WTC11 (cell line): ENCODE results near the gene KRTAP10-3.

Experiments
- CREB1 ChIP-seq: sonication (generic); formaldehyde crosslinking; IDR thresholded peaks from 2 replicates; pipeline ENCODE4 v1.8.0; 2023; ENCODE audit warnings: mild to moderate bottlenecking, missing genetic modification reagents
- FOXJ3 ChIP-seq: sonication (generic); formaldehyde crosslinking; IDR thresholded peaks from 2 replicates; pipeline ENCODE4 v1.9.0; 2021; ENCODE audit warnings: missing genetic modification reagents, mild to moderate bottlenecking, borderline replicate concordance
- NR1H2 ChIP-seq: sonication (generic); formaldehyde crosslinking; IDR thresholded peaks from 2 replicates; pipeline ENCODE4 v1.9.0; 2021; ENCODE audit warnings: mild to moderate bottlenecking, moderate library complexity, missing genetic modification reagents
- SP1 ChIP-seq: sonication (generic); formaldehyde crosslinking; conservative IDR thresholded peaks from 2 replicates; pipeline ENCODE4 v1.8.1; 2022; ENCODE audit warnings: missing genetic modification reagents
- TF ChIP-seq, protein P1 (sequence below): fragments of 200-600 bp; IDR thresholded peaks from 2 replicates; pipeline ENCODE4 v1.8.0; 2022; ENCODE audit warnings: antibody characterized with exemption
- TF ChIP-seq, protein P2 (sequence below): sonication (generic); formaldehyde crosslinking; IDR thresholded peaks from 2 replicates; pipeline ENCODE4 v1.8.0; 2022; ENCODE audit warnings: mild to moderate bottlenecking, missing genetic modification reagents
- TF ChIP-seq, protein P3 (sequence below): sonication (generic); formaldehyde crosslinking; IDR thresholded peaks from 2 replicates; pipeline ENCODE4 v1.8.1; 2023; ENCODE audit warnings: mild to moderate bottlenecking, missing genetic modification reagents, borderline replicate concordance
- TF ChIP-seq, protein P4 (sequence below): sonication (generic); formaldehyde crosslinking; conservative IDR thresholded peaks from 2 replicates; pipeline ENCODE4 v1.8.1; 2022; ENCODE audit warnings: mild to moderate bottlenecking, missing genetic modification reagents
- TF ChIP-seq, protein P5 (sequence below): sonication (generic); formaldehyde crosslinking; IDR thresholded peaks from 2 replicates; pipeline ENCODE4 v1.8.1; 2022; ENCODE audit warnings: low read depth, mild to moderate bottlenecking, moderate library complexity, missing genetic modification reagents, borderline replicate concordance

DNA sequence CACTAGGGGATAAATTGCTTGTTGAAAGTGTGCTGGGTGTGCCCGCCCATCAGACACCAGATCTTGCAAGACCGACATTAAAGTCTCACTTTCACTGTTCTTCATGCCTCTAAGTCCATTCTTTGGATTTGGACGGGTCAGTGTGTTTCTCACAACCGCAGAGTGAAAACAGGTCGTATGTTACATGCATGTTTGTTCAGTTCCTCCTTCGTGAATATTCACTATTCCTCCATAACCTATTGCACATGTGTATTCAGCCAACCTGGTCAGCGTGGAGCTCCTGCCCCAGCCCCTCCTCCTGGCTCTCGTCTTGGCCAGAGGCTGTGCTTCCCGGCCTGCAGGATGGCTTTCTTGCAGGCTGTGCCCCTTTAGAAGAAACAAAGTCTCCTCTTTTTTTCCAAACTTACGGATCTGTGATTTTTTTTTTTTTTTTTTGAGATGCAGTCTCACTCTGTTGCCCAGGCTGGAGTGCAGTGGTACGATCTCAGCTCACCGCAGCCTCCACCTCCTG is 35.9 kb upstream of the KRTAP10-3 start:
- TF ChIP-seq FOXJ3 (CRISPR knock-in tag), result no peak
- TF ChIP-seq, protein P1, sequence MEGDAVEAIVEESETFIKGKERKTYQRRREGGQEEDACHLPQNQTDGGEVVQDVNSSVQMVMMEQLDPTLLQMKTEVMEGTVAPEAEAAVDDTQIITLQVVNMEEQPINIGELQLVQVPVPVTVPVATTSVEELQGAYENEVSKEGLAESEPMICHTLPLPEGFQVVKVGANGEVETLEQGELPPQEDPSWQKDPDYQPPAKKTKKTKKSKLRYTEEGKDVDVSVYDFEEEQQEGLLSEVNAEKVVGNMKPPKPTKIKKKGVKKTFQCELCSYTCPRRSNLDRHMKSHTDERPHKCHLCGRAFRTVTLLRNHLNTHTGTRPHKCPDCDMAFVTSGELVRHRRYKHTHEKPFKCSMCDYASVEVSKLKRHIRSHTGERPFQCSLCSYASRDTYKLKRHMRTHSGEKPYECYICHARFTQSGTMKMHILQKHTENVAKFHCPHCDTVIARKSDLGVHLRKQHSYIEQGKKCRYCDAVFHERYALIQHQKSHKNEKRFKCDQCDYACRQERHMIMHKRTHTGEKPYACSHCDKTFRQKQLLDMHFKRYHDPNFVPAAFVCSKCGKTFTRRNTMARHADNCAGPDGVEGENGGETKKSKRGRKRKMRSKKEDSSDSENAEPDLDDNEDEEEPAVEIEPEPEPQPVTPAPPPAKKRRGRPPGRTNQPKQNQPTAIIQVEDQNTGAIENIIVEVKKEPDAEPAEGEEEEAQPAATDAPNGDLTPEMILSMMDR, result no peak
- TF ChIP-seq NR1H2, result no peak
- TF ChIP-seq, protein P2, sequence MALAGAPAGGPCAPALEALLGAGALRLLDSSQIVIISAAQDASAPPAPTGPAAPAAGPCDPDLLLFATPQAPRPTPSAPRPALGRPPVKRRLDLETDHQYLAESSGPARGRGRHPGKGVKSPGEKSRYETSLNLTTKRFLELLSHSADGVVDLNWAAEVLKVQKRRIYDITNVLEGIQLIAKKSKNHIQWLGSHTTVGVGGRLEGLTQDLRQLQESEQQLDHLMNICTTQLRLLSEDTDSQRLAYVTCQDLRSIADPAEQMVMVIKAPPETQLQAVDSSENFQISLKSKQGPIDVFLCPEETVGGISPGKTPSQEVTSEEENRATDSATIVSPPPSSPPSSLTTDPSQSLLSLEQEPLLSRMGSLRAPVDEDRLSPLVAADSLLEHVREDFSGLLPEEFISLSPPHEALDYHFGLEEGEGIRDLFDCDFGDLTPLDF (CRISPR knock-in tag), result no peak
- TF ChIP-seq SP1 (CRISPR knock-in tag), result no peak
- TF ChIP-seq CREB1 (CRISPR knock-in tag), result no peak
- TF ChIP-seq, protein P3, sequence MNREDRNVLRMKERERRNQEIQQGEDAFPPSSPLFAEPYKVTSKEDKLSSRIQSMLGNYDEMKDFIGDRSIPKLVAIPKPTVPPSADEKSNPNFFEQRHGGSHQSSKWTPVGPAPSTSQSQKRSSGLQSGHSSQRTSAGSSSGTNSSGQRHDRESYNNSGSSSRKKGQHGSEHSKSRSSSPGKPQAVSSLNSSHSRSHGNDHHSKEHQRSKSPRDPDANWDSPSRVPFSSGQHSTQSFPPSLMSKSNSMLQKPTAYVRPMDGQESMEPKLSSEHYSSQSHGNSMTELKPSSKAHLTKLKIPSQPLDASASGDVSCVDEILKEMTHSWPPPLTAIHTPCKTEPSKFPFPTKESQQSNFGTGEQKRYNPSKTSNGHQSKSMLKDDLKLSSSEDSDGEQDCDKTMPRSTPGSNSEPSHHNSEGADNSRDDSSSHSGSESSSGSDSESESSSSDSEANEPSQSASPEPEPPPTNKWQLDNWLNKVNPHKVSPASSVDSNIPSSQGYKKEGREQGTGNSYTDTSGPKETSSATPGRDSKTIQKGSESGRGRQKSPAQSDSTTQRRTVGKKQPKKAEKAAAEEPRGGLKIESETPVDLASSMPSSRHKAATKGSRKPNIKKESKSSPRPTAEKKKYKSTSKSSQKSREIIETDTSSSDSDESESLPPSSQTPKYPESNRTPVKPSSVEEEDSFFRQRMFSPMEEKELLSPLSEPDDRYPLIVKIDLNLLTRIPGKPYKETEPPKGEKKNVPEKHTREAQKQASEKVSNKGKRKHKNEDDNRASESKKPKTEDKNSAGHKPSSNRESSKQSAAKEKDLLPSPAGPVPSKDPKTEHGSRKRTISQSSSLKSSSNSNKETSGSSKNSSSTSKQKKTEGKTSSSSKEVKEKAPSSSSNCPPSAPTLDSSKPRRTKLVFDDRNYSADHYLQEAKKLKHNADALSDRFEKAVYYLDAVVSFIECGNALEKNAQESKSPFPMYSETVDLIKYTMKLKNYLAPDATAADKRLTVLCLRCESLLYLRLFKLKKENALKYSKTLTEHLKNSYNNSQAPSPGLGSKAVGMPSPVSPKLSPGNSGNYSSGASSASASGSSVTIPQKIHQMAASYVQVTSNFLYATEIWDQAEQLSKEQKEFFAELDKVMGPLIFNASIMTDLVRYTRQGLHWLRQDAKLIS, result no peak
- TF ChIP-seq, protein P4, sequence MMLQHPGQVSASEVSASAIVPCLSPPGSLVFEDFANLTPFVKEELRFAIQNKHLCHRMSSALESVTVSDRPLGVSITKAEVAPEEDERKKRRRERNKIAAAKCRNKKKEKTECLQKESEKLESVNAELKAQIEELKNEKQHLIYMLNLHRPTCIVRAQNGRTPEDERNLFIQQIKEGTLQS (CRISPR knock-in tag), result no peak
- TF ChIP-seq, protein P5, sequence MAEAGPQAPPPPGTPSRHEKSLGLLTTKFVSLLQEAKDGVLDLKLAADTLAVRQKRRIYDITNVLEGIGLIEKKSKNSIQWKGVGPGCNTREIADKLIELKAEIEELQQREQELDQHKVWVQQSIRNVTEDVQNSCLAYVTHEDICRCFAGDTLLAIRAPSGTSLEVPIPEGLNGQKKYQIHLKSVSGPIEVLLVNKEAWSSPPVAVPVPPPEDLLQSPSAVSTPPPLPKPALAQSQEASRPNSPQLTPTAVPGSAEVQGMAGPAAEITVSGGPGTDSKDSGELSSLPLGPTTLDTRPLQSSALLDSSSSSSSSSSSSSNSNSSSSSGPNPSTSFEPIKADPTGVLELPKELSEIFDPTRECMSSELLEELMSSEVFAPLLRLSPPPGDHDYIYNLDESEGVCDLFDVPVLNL (CRISPR knock-in tag), result no peak
